Epithelial cell of umbilical artery (primary cell): ENCODE results near the gene ZNF365. TPM values are rescaled to one million over a fixed set of nuclear protein-coding genes. Genes with fewer than 3 reads are reported as not detected.

ENCODE experiments used
- total RNA-seq: library from RNA; depleted of rRNA; stranded (reverse); fragments of >200 nt; gene quantifications from 2 replicates; pipeline ENCODE4 v1.2.3, GENCODE V29; 2014

The ZNF365 gene, protein sequence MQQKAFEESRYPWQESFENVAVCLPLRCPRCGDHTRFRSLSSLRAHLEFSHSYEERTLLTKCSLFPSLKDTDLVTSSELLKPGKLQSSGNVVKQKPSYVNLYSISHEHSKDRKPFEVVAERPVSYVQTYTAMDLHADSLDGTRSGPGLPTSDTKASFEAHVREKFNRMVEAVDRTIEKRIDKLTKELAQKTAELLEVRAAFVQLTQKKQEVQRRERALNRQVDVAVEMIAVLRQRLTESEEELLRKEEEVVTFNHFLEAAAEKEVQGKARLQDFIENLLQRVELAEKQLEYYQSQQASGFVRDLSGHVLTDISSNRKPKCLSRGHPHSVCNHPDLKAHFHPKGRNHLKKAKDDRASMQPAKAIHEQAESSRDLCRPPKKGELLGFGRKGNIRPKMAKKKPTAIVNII
- total RNA-seq, result 0.91 and 7.8 TPM in 2 replicates

GRCh38 chr10:62373995-62374861 lies at the start of gene ZNF365:
Gene ZNF365 (plus strand): TSS chr10:62374369. CDS start chr10:62376194, 1,825 bp downstream.

Other genes with a start within 250 kb of the ZNF365 start
- gene RTKN2, start 105.5 kb upstream of the ZNF365 start, total RNA-seq, result 1.2 and 1.3 TPM in 2 replicates